ENCODE results near the gene C2CD2L.
"Not testable (repeated sequence)": the region's sequence is repeated elsewhere in the genome, so short reads cannot be mapped to it uniquely, and the experiment has no call there.

C2CD2L gene

GRCh38 chr11:119093942-119094815 is 13.0 kb upstream of the C2CD2L start:
- peak; percentile 72 for DNase-seq

GRCh38 chr11:119094816-119095065 is 12.4 kb upstream of the C2CD2L start:
- DNase-seq, result peak; percentile 90

GRCh38 chr11:119095066-119095880 is 11.9 kb upstream of the C2CD2L start:
- peak; percentile 100 for DNase-seq

- DNase-seq, result no peak
Observed at GRCh38 chr11:119099711-119100110, 7.4 kb upstream of the C2CD2L start.

DNA sequence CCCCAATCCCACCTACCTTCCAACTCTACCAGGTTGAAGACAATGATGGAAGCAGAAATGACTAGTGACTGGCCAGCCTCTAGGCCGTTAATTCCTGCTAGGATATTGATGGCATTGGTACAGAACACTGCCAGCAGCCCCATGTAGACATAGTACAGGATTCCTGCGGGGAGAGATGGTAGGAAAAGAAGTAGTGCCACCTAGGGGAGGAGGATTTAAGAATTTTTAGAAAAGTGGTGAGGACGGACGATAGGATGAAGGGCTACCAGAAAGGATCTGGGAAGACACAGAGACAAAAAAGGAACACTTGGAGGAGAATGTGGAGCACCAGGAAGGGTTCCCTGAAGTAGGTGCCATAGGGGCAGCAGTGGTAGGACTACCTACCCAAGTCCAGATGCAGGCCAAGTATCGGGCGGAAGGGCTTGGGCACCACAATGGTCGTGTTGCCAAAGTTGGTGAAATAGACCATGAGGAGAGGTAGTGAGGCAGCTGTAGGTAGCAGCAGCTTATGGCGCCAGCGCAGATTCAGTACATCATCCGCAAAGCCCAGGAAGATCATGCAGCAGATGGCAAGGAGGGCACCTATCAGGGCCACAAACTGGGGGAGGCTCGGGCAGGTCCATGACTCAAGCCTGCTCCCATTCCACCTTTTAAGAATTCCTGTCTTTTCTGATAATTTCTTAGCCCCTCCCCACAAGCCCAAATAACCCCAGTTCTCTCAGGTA is 6.7 kb upstream of the C2CD2L start:
- peak; percentile 36 for DNase-seq

DNA sequence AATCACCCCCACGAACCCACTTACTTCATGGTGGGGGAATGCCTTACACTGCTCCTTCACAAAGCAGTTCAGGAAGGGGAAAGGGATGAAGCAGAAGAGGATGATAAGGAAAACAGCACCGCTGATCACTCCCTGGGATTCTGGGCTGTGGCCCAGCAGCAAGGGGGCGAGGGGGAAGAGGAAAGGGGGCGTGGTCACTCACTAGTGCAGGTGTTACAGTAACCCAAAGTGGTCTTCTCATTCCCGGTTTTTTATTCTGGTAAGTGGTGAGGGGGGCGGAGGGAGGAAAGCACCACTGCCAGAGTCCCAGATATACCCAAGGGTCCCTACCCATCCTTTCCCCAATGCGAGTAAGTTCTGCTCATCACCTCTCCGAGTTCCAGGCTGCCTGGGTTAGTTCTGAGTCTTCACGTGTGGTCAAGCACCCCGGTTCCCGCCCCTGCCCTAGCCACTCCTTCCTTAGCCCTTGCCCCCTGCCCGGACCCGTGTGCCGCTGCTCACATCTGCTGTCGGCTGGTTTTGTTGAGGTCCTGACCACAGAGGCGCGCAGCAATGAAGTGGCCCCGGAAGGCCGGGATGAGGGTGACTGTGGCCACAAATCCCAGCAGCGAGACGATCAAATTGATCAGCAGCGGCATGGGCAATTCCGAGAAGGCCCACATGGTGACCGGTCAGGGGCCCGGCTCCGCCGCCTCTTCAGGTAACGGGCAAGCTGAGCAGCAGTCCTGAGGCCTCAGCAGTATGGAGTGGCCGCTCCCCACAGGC is 6.0 kb upstream of the C2CD2L start:
- no peak for DNase-seq

- peak; percentile 98 for DNase-seq
Observed at GRCh38 chr11:119101759-119102423, 5.3 kb upstream of the C2CD2L start, which contains the start of gene DPAGT1. DPAGT1 (minus strand) TSS chr11:119101853; CDS start chr11:119101655, 198 bp downstream.

GRCh38 chr11:119103161-119103664 is 3.9 kb upstream of the C2CD2L start:
- DNase-seq, result not testable (repeated sequence)

DNA sequence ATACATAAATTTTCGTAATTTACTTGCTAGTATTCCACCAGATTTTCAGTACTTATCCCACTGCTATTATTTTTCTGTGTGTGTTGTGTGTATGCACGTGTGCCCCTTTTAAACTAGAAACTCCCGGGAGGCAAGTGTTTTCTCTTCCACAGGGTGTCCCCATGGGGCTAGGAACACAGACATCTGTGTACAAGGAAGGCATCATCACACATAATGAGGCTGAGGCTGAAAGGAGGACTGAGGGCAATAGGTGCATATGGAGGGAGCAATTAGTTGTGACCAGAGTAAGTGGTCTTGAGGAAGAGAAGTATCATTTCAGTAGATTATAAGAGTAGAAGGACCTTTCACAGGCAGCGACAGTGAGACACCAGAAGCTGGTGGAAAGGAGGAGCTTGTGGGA is 3.4 kb upstream of the C2CD2L start:
- peak; percentile 20 for DNase-seq

DNA sequence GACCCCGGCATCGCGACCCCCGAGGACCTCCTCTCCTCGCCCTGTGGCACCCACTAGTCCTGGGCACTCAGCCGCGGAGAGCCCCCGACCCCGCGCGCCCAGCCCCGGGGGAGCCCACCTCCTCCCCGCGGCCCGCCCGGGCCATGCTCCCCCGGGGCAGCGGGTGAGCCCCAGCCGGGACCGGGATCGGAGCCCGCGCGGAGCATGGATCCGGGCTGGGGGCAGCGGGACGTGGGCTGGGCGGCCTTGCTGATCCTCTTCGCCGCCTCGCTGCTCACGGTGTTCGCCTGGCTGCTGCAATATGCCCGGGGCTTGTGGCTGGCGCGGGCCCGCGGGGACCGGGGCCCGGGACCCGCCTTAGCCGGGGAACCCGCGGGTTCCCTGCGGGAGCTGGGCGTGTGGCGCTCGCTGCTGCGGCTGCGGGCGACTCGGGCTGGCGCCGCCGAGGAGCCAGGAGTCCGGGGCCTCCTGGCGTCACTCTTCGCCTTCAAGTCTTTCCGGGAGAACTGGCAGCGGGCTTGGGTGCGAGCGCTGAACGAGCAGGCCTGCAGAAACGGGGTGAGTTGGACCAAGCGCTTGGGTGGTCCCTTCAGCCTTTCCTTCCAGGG is 498 bp downstream of the C2CD2L start:
- no peak for DNase-seq

DNA sequence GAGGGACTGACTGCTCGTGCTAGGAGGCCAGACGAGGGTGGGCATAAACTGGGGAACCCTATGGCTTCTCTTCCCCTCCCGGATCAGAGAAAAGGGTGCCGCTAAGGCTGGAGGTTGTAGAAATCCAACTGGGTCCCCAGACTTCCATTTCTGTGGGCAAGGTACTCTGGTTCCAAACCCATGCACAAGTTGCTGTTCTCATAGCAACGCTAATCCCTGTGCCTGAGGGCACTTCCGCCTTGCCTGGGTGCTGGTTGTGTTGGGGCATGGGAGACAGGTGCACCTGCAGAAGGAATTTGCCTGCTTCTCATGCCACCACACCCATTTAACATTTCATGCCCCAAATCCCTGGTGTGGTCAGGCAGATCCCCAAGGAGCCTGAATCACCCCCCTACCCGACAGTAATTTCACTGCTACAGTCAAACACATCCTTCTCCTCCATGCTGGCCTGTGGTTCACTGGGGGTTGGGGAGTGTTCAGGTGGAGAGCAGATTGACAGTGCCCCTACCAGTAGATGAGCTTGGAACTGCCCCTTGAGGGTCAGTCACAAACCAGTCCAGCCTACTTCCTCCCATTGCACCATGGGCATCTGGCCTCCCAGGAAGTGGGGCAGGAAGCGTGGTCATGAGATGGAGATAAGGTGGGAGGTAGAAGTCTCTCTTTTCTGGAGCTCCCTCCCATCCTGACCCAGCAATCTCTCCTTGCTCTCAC is 1.2 kb downstream of the C2CD2L start:
- peak; percentile 60 for DNase-seq

GRCh38 chr11:119108857-119109221 is 1.7 kb downstream of the C2CD2L start:
- no peak for DNase-seq

DNA sequence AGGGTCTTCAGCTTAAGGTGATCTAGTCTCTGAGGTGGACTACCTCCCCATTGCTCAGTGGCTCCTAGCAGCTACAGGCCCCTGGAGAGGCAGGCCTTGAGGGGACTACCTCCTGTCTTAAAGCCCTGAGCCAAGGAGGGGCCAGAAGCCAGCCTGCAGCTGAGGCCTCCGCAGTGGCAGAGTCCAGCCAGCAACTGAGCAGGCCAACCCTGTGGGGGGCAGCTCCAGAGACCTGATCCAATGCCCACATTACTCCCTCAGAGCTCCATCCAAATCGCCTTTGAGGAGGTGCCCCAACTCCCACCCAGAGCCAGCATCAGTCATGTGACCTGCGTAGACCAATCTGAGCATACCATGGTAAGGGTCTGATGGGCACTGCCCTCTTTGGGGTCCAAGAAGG is 2.7 kb downstream of the C2CD2L start:
- DNase-seq, result no peak

- no peak for DNase-seq
Observed at GRCh38 chr11:119110439-119110838, 3.3 kb downstream of the C2CD2L start.

DNA sequence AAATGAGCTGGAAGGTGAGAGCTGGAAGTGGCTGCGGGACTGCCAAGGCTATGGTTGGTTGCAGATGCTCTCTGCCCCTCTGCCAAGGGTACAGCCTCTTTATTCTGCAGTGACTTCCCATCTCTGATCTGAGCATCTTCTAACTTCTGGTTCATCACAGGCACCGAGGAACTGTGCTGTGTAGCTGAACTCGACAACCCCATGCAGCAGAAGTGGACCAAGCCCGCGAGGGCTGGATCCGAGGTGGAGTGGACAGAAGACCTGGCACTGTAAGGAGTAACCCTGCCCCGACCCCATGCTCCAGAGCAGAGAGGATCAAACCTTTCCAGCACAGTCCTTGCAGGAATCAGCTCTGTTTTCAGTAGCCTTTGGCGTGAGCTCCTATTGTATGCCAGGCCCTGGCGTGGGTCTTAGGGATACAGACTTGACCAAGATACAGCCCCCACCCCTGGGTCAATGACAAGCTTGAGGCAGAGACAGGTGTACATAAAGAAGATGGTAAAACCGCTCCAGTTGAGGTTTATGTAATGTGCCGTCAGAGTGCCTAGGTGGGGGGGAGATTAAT is 4.3 kb downstream of the C2CD2L start:
- no peak for DNase-seq

DNA sequence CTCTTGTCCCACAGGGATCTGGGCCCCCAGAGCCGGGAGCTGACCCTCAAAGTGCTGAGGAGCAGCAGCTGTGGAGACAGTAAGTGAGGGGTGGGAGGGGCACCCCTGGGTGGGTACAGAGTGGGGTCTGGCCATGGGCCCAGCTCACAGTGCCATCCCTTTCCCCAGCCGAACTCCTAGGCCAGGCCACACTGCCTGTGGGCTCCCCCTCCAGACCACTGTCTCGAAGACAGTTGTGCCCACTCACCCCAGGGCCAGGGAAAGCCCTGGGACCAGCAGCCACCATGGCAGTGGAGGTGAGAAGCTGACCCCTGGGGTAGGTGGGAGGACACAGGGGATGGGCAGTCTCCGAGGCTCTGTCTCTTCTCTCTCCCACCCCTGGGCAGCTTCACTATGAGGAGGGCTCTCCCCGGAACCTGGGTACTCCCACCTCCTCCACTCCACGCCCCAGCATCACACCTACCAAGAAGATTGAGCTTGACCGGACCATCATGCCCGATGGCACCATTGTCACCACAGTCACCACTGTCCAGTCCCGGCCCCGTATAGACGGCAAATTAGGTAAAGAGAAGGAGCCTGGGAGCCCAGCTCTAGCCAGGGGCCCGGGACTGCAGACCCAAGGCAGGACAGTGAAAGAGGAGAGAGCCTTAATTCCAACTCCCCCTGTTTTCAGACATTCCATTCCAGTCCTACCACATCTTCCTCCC is 5.3 kb downstream of the C2CD2L start:
- DNase-seq, result no peak

GRCh38 chr11:119113716-119114115 is 6.6 kb downstream of the C2CD2L start:
- no peak for DNase-seq

DNA sequence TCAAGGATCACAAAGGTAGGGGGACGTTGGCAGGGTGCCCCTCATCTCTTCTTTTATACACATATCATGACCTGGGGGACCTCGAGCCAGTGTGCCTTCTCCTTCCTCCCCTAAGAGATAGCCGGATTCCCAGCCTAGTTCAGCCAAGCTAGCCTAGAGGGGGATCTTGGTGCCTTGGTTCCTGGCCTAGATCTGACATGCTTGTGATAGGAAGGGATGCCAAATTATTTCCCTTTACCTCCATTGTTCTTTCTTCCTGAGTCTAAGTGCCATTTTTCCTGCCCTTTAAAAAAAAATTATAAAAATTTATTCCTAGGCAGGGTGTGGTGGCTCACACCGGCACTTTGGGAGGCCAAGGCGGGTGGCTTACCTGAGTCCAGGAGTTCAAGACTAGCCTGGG is 7.2 kb downstream of the C2CD2L start:
- DNase-seq, result no peak

GRCh38 chr11:119115484-119116234 is 8.5 kb downstream of the C2CD2L start:
- DNase-seq, result no peak
